OCI-LY7 (cell line): ENCODE measurements around the gene ARHGAP23. TPM values are rescaled to one million over a fixed set of nuclear protein-coding genes. Genes with fewer than 3 reads are reported as not detected.

Source experiments
- BruUV-seq: library from RNA; stranded (reverse); fragments of 400-500 nt; replicated peaks from 2 replicates; lab custom pipeline; 2021; lab: Mats Ljungman, UMichigan
- CTCF ChIA-PET: fragments of 300-600 bp; sonication (Branson Sonifier 250); formaldehyde crosslinking; loops from one replicate; lab custom pipeline; 2022; ENCODE audit warnings: antibody characterized with exemption; ENCODE audit not compliant: unreplicated experiment; lab: Charles Lee
- POLR2A ChIA-PET: fragments of 300-600 bp; sonication (Branson Sonifier 250); formaldehyde crosslinking; loops from one replicate; lab custom pipeline; 2022; ENCODE audit warnings: antibody characterized with exemption; lab: Charles Lee
- DNase-seq: peaks from one replicate; pipeline ENCODE4 v3.0.0-alpha.2; 2015; ENCODE audit warnings: low spot score
- H2AFZ ChIP-seq: fragments of 200-600 bp; sonication (generic), shearing (Covaris generic); 2 replicates; pipeline ENCODE4 v1.6.1; 2014; ENCODE audit warnings: mild to moderate bottlenecking, antibody characterized with exemption, low read length, moderate library complexity
- H3K27ac ChIP-seq: fragments of 200-600 bp; sonication (generic); 2 replicates; pipeline ENCODE4 v1.5.1; 2014; ENCODE audit warnings: mixed run types, low read depth, mild to moderate bottlenecking, moderate library complexity, low read length, inconsistent platforms; ENCODE audit not compliant: poor library complexity, severe bottlenecking
- H3K36me3 ChIP-seq: fragments of 200-600 bp; sonication (generic); 2 replicates; pipeline ENCODE4 v1.6.1; 2014; ENCODE audit warnings: mild to moderate bottlenecking, antibody characterized with exemption, low read length, moderate library complexity, mixed read lengths; ENCODE audit not compliant: insufficient read depth
- H3K4me1 ChIP-seq: fragments of 200-600 bp; sonication (generic); 2 replicates; pipeline ENCODE4 v1.5.1; 2014; ENCODE audit warnings: mild to moderate bottlenecking, low read length; ENCODE audit not compliant: insufficient read depth, poor library complexity, severe bottlenecking
- H3K4me2 ChIP-seq: fragments of 200-600 bp; sonication (generic); 2 replicates; pipeline ENCODE4 v1.6.1; 2014; ENCODE audit warnings: mild to moderate bottlenecking, low read length
- H3K4me3 ChIP-seq: fragments of 200-600 bp; sonication (generic); 2 replicates; pipeline ENCODE4 v1.5.1; 2014; ENCODE audit warnings: mild to moderate bottlenecking, low read depth, low read length; ENCODE audit not compliant: poor library complexity, severe bottlenecking
- H3K79me2 ChIP-seq: fragments of 200-600 bp; sonication (generic); 2 replicates; pipeline ENCODE4 v1.6.1; 2016; ENCODE audit warnings: low read depth, mild to moderate bottlenecking, low read length, moderate library complexity, mixed read lengths; ENCODE audit not compliant: insufficient read depth
- H3K9me2 ChIP-seq: fragments of 200-600 bp; sonication (generic); 2 replicates; pipeline ENCODE4 v1.6.1; 2016; ENCODE audit warnings: mild to moderate bottlenecking, low read length, mixed read lengths; ENCODE audit not compliant: insufficient read depth
- H3K9me3 ChIP-seq: fragments of 200-600 bp; sonication (generic); 2 replicates; pipeline ENCODE4 v1.6.1; 2014; ENCODE audit warnings: mild to moderate bottlenecking, mixed run types, low read length, mixed read lengths
- H4K20me1 ChIP-seq: fragments of 200-600 bp; sonication (generic); 2 replicates; pipeline ENCODE4 v1.6.1; 2014; ENCODE audit warnings: mild to moderate bottlenecking, antibody characterized with exemption, low read length, moderate library complexity, mixed read lengths; ENCODE audit not compliant: insufficient read depth
- EZH2phosphoT487 ChIP-seq: fragments of 200-600 bp; sonication (generic); IDR thresholded peaks from 2 replicates; pipeline ENCODE4 v1.6.1; 2018; ENCODE audit warnings: low read depth, borderline replicate concordance, mild to moderate bottlenecking, mixed run types, antibody characterized with exemption, low read length, moderate library complexity, mixed read lengths
- intact Hi-C: fragments of 100-400 bp; cut with micrococcal nuclease; formaldehyde crosslinking; loops from one replicate; pipeline ENCODE4 v1.10.0; 2022; ENCODE audit not compliant: unreplicated experiment
- total RNA-seq, 2 experiments: library from RNA; depleted of rRNA in 1 of 2; stranded (reverse); fragments of >200 nt in 1 of 2; shearing (Covaris generic) in 1 of 2; gene quantifications; 2 replicates each; pipeline ENCODE4 v1.2.3, GENCODE V29; 2014 to 2022
- TF ChIP-seq, protein P1 (sequence below): fragments of 200-600 bp; sonication (generic); conservative IDR thresholded peaks from 2 replicates; pipeline ENCODE4 v1.5.1; 2014; ENCODE audit warnings: mild to moderate bottlenecking, antibody characterized with exemption, low read length, moderate library complexity, mixed read lengths

ARHGAP23 gene
- total RNA-seq, 2 experiments from 2014 or later = 16.3 to 18.6 TPM

DNA sequence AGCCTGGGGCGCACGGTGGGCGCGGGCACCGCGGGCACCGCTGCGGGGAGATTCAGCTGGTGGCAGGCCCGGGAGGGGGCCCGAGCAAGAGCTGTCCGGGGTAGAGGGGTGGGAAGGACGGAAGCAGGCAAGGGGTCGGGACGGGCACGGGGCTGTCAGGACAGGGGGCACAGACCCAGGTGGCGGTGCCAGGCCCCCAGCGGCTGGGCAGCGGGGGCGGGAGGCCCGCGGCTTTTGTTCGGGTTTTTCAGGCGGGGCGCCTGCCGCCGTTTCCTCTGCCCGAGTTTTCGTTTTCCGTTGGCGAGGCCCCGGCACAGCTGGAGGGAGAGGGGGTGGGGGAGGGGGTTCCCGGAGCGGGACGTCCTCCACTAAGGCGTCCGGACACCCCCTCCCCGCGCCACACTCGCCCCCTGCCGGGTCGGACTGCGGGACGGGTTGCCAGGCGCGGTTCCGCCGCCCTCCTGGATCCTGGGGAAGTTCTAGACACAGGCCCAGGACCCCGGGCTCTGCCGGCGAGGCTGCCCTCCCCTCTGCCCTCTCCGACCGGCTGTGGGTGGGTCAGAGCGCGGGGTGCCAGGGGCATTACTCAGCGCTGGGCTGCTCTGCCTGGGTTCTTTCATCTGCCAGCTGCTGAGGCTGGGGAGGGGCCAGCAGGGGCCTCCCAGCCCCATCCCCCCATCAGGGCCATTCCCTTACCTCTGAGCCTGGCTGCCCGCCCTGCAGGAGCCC lies 543 bp downstream of the ARHGAP23 start:
- H3K9me2 ChIP-seq = no peaks in the 10 kb centered on the region
- H3K4me1 ChIP-seq = peaks cover 27% of the 10 kb centered on the region
- H3K9me3 ChIP-seq = no peaks in the 10 kb centered on the region
- peak overlapping the region; percentile 96 for H3K4me2 ChIP-seq
- no peaks in the 10 kb centered on the region for H3K79me2 ChIP-seq
- BruUV-seq = no TSS peak
- TF ChIP-seq, protein P1, sequence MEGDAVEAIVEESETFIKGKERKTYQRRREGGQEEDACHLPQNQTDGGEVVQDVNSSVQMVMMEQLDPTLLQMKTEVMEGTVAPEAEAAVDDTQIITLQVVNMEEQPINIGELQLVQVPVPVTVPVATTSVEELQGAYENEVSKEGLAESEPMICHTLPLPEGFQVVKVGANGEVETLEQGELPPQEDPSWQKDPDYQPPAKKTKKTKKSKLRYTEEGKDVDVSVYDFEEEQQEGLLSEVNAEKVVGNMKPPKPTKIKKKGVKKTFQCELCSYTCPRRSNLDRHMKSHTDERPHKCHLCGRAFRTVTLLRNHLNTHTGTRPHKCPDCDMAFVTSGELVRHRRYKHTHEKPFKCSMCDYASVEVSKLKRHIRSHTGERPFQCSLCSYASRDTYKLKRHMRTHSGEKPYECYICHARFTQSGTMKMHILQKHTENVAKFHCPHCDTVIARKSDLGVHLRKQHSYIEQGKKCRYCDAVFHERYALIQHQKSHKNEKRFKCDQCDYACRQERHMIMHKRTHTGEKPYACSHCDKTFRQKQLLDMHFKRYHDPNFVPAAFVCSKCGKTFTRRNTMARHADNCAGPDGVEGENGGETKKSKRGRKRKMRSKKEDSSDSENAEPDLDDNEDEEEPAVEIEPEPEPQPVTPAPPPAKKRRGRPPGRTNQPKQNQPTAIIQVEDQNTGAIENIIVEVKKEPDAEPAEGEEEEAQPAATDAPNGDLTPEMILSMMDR = no peak
- peak overlapping the region; percentile 74 for H3K4me3 ChIP-seq
- POLR2A ChIA-PET = no interaction called here
- H2AFZ ChIP-seq = peak overlapping the region; percentile 26; the same call in 1 of the 2 replicates
- no peaks in the 10 kb centered on the region for H4K20me1 ChIP-seq
- peak overlapping the region; percentile 31 for H3K27ac ChIP-seq
- DNase-seq = peak; percentile 39
- intact Hi-C loops = loop anchor here (10.0 kb wide), 1 partner anchor 236 kb away; no protein-coding TSS in a partner anchor
- CTCF ChIA-PET = interaction anchor here (0.6 kb wide), 1 partner anchor 370 kb away, joined by 5 read pairs; no protein-coding TSS in a partner anchor
- no peaks in the 10 kb centered on the region for H3K36me3 ChIP-seq

DNA sequence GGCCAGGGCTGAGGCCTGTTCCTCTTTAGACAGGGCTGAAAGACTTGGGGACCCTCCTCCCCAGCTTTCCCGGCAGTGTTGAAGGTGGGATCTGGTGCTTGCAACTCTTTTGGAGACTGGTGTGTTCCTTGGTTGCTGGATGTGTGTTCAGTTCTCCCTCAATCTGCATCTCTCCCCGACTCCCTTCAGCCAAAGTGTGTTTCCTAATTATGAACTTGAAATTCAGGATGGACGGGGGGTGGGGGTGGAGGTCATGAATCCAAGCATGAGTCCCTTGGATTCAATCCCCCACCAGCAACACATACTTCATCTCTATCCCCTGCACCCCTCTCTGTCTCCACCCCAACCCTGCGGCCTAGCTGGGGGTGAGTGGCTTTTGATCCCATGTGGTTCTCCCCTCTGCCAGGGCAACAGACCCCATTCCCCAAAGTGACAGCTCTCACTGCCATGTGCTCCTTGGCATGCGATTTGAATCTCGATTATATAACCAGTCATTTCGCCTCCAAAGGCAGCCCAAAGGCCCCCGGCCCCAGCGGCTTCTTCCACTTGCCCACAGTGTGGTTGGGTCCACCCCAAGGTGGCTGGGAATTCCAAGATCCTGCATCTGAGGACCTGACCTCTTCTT lies 1.3 kb downstream of the ARHGAP23 start:
- Histone ChIP-seq H2AFZ (no peak overlapping the region), H3K9me3 (no peaks in the 10 kb centered on the region), H4K20me1 (no peaks in the 10 kb centered on the region), H3K79me2 (no peaks in the 10 kb centered on the region), H3K4me3 (peak overlapping the region; percentile 74), H3K4me1 (peaks cover 27% of the 10 kb centered on the region), H3K9me2 (no peaks in the 10 kb centered on the region), H3K36me3 (no peaks in the 10 kb centered on the region), H3K27ac (peak overlapping the region; percentile 31), H3K4me2 (peak overlapping the region; percentile 96; the same call in 1 of the 2 replicates)
- CTCF ChIA-PET = no interaction called here
- POLR2A ChIA-PET = no interaction called here
- TF ChIP-seq EZH2phosphoT487 = no peak
- TF ChIP-seq, protein P1 = no peak
- no TSS peak for BruUV-seq
- intact Hi-C loops = loop anchor here (10.0 kb wide), 1 partner anchor 235 kb away; no protein-coding TSS in a partner anchor
- DNase-seq = no peak

DNA sequence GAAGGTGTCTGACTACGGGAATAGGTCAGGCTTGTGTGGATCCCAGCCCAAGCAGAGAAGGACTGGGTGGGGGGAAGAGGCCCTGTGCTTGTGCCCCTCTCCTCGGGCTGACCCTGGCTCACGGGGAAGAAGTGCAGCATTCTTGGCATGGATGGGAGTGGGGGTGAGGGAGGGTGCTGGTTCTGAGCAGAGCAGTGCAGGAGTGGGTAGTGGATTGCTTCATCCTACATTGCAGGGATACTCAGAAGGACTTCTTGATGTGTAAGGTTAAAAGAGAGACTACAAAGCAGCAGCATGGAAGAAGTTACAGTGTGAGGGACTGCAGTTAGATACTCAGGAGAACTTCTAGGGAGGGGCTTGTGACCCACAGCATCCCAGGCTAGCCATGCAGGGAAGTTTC lies 2.1 kb downstream of the ARHGAP23 start:
- Histone ChIP-seq H3K27ac (no peak overlapping the region), H3K4me2 (no peak overlapping the region), H3K79me2 (no peaks in the 10 kb centered on the region), H4K20me1 (no peaks in the 10 kb centered on the region), H3K9me2 (no peaks in the 10 kb centered on the region), H3K4me1 (peaks cover 27% of the 10 kb centered on the region), H3K4me3 (no peak overlapping the region), H3K36me3 (no peaks in the 10 kb centered on the region), H2AFZ (no peak overlapping the region), H3K9me3 (no peaks in the 10 kb centered on the region)
- TF ChIP-seq, protein P1 = no peak
- TF ChIP-seq EZH2phosphoT487 = no peak
- no TSS peak for BruUV-seq
- DNase-seq = no peak
- ChIA-PET CTCF (no interaction called here), POLR2A (no interaction called here)
- intact Hi-C loops = no loop called here
